Activated T-helper 1 cell treated with anti-CD3 and anti-CD28 coated beads, Interleukin-12 subunit alpha, Interleukin-12 subunit beta, Interleukin-2, Interleukin-4 antibody, amounts not matched to agents 30 ng/mL and 10 ng/mL and 1 ng/mL, durations not matched to agents 14 hours and 24 hours and 36 hours (primary cell): ENCODE data around the gene ZNF282. TPM values are rescaled to one million over a fixed set of nuclear protein-coding genes. Genes with fewer than 3 reads are reported as not detected.
"Not testable (repeated sequence)": the region's sequence is repeated elsewhere in the genome, so short reads cannot be mapped to it uniquely, and the experiment has no call there.

ENCODE experiments used
- DNase-seq: peaks from one replicate; pipeline ENCODE4 v3.0.0; 2021; ENCODE audit warnings: low spot score
- H3K27ac Mint-ChIP-seq: one replicate; pipeline ENCODE4 v1.8.0; 2021; ENCODE audit warnings: mild to moderate bottlenecking, mixed read lengths
- H3K27me3 Mint-ChIP-seq: one replicate; pipeline ENCODE4 v1.8.0; 2022; ENCODE audit warnings: mild to moderate bottlenecking, moderate library complexity, mixed read lengths; ENCODE audit not compliant: insufficient read depth
- H3K36me3 Mint-ChIP-seq: one replicate; pipeline ENCODE4 v1.8.0; 2021; ENCODE audit warnings: low read depth, mixed read lengths
- H3K4me1 Mint-ChIP-seq: one replicate; pipeline ENCODE4 v1.8.0; 2021; ENCODE audit warnings: low read depth, mixed read lengths
- H3K4me3 Mint-ChIP-seq: one replicate; pipeline ENCODE4 v1.8.0; 2021; ENCODE audit warnings: mild to moderate bottlenecking, moderate library complexity, mixed read lengths
- H3K9me3 Mint-ChIP-seq: one replicate; pipeline ENCODE4 v1.8.0; 2021; ENCODE audit warnings: mixed read lengths
- intact Hi-C: fragments of 100-400 bp; cut with micrococcal nuclease; formaldehyde crosslinking; loops from one replicate; pipeline ENCODE4 v1.15.1; 2024
- total RNA-seq: library from RNA; stranded (reverse); gene quantifications from 2 replicates; pipeline ENCODE4 v1.2.3, GENCODE V29; 2022

Gene ZNF282
- total RNA-seq, 1 donor from 2014 or later = 49.4 TPM

DNA sequence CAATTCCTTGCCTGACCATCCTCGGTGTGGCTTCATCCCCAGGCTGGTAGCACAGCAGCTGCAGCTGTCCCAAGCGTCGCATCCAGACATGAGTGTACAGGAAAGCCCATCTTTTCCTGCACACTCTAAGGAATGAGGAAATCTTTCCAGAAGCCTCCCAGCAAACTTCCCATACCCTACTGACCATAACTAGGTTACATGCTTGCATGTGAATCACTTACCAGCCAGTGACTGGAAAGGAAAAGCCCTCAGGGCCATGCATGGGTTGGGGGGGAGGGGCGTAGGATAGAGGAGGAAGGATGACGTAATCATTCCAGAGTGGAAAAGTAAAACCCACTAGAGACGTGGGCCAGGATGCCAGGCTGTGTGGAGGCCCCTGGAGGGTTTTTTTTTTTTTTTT, 25.2 kb downstream of the ZNF282 start:
- Mint-ChIP-seq H3K27ac (no peak overlapping the region), H3K4me1 (no peaks in the 10 kb centered on the region), H3K9me3 (no peaks in the 10 kb centered on the region), H3K4me3 (no peak overlapping the region), H3K36me3 (peaks cover 31% of the 10 kb centered on the region), H3K27me3 (no peaks in the 10 kb centered on the region)
- intact Hi-C loops = no loop called here
- DNase-seq = no peak

DNA sequence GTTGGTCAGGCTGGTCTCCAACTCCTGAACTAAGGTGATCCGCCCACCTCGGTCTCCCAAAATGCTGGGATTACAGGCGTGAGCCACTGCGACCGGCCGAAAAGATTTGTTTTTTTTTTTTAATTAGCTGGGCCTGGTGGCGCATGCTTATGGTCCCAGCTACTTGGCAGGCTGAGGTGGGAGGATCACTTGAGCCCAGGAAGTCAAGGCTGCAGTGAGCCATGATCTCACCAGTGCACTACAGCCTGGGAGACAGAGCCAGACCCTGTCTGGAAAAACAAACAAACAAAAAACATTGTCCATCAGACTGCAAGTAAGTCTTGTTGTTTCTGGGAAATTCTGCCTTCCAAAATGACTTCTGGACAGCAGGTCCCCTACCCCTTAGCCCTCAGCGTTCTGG, 27.8 kb downstream of the ZNF282 start:
- no peak overlapping the region for H3K27ac Mint-ChIP-seq
- intact Hi-C loops = no loop called here
- no peak for DNase-seq
- no peak overlapping the region for H3K4me3 Mint-ChIP-seq
- H3K27me3 Mint-ChIP-seq = no peaks in the 10 kb centered on the region
- H3K4me1 Mint-ChIP-seq = no peaks in the 10 kb centered on the region
- no peaks in the 10 kb centered on the region for H3K9me3 Mint-ChIP-seq
- peaks cover 24% of the 10 kb centered on the region for H3K36me3 Mint-ChIP-seq

DNA sequence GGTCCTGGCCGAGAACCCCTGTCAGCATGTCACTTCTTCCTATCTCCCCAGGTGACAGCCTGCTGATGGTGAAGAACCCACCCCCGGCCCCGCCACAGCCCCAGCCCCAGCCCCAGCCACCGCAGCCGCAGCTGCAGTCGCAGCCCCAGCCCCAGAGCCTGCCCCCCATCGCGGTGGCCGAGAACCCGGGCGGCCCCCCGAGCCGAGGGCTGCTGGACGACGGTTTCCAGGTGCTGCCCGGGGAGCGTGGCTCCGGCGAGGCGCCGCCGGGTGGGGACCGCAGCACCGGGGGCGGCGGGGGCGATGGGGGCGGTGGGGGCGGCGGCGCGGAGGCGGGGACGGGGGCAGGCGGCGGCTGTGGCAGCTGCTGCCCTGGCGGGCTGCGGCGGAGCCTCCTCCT, 28.4 kb downstream of the ZNF282 start:
- no peak for DNase-seq
- peaks cover 24% of the 10 kb centered on the region for H3K36me3 Mint-ChIP-seq
- H3K27ac Mint-ChIP-seq = no peak overlapping the region
- intact Hi-C loops = no loop called here
- no peaks in the 10 kb centered on the region for H3K9me3 Mint-ChIP-seq
- no peak overlapping the region for H3K4me3 Mint-ChIP-seq
- H3K4me1 Mint-ChIP-seq = no peaks in the 10 kb centered on the region
- no peaks in the 10 kb centered on the region for H3K27me3 Mint-ChIP-seq

DNA sequence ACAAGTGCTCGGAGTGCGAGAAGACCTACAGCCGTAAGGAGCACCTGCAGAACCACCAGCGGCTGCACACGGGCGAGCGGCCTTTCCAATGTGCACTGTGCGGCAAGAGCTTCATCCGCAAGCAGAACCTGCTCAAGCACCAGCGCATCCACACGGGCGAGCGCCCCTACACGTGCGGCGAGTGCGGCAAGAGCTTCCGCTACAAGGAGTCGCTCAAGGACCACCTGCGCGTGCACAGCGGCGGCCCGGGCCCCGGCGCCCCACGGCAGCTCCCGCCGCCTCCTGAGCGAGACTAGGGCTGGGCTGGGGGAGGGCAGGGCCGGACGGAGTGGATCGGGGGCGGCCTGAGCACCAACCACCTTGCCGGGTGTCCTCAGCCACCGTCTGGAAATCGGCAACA, 29.0 kb downstream of the ZNF282 start:
- Mint-ChIP-seq H3K27me3 (no peaks in the 10 kb centered on the region), H3K36me3 (peaks cover 20% of the 10 kb centered on the region), H3K4me3 (no peak overlapping the region), H3K27ac (no peak overlapping the region), H3K9me3 (no peaks in the 10 kb centered on the region), H3K4me1 (no peaks in the 10 kb centered on the region)
- intact Hi-C loops = no loop called here
- no peak for DNase-seq

DNA sequence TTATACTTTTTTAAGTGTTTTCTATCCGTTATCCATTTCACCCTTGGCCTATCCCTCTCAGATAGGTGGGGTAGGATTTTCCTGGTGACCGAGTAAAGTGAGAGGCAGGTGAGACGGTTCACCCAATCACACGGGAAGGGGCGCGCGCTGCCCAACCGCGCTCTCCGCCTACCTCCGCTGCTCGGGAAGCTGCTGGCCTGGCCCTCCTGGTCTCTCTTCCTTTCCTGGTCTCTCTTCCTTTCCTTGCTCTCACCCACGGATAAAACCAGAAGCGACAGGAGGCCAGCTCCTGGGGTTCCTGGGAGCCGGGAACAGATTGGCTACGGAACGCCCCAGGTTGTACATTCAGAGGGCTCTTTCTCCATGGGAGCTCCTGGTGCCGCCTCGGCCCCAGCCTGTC, 29.8 kb downstream of the ZNF282 start:
- no peaks in the 10 kb centered on the region for H3K4me1 Mint-ChIP-seq
- no peak for DNase-seq
- H3K27ac Mint-ChIP-seq = no peak overlapping the region
- H3K4me3 Mint-ChIP-seq = no peak overlapping the region
- H3K36me3 Mint-ChIP-seq = peaks cover 17% of the 10 kb centered on the region
- H3K27me3 Mint-ChIP-seq = peaks cover 2% of the 10 kb centered on the region
- intact Hi-C loops = no loop called here
- no peaks in the 10 kb centered on the region for H3K9me3 Mint-ChIP-seq

DNA sequence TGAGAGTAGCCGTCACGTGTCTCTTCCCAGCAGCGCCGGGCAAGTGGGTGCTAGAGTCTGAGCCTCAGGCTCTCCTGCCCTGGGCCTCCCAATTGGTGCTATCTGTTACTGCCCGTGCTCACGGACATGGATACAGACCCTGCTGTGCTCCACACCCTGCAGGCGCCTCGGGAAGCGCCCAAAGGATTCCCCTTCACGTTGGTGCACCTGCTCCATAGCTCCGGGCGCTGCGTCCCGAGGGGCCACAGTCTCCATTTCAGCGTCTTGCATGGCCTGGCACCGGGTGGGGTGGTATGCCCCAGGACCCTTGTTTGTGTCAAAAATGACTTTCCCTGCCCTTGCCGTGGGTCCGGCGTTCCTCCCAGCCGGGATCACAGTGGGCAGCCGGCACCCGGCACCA, 30.3 kb downstream of the ZNF282 start:
- intact Hi-C loops = no loop called here
- Mint-ChIP-seq H3K27me3 (peaks cover 3% of the 10 kb centered on the region), H3K9me3 (no peaks in the 10 kb centered on the region), H3K4me1 (no peaks in the 10 kb centered on the region), H3K36me3 (peaks cover 17% of the 10 kb centered on the region), H3K4me3 (no peak overlapping the region), H3K27ac (no peak overlapping the region)
- DNase-seq = no peak

DNA sequence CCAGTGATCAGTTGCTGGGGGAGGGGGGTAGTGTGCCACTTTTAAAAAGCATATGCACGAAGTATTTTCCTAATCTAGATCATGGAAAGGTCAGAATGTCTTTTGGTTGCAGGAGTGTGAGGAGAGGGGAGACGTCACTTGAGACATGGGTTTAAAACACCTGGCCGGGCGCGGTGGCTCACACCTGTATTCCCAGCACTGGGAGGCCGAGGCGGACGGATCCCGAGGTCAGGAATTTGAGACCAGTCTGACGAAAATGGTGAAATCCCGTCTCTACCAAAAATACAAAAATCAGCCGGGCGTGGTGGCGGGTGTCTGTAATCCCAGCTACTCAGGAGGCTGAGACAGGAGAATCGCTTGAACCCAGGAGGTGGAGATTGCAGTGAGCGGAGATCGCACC, 31.0 kb downstream of the ZNF282 start:
- H3K27ac Mint-ChIP-seq, DNase-seq, H3K4me1 Mint-ChIP-seq, H3K4me3 Mint-ChIP-seq, intact Hi-C loops, H3K27me3 Mint-ChIP-seq, H3K9me3 Mint-ChIP-seq: not testable (repeated sequence)
- H3K36me3 Mint-ChIP-seq = peaks cover 14% of the 10 kb centered on the region

DNA sequence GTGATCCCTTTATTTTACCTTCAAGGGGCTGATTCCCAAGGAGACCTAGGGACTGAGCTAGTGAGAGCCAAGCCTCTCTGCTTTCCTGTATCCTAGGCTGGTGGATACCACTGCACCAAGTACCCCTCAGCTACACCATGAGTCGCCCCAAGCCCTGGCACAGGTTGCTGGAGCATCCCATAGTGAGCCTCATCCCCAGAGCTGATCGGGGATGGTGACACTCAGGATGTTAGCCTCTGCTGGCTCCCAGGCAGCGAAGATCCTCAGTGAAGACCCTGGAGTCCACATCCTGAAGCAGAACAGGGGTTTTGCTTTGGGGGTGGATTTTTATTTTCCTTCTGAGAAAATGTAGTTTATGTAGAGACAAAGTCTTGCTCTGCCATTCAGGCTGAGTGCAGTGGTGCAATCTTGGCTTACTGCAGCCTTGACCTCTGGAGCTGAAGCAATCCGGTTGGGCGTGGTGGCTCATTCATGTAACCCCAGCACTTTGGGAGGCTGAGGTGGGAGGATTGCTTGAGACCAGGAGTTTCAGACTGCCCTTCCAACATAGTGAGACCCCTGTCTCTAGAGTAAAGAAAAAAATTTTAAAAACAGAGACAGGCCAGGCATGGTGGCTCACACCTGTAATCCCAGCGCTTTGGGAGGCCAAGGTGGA, 31.6 kb downstream of the ZNF282 start:
- Mint-ChIP-seq H3K4me3 (no peak overlapping the region), H3K36me3 (peaks cover 9% of the 10 kb centered on the region), H3K4me1 (no peaks in the 10 kb centered on the region), H3K27ac (no peak overlapping the region), H3K27me3 (peaks cover 3% of the 10 kb centered on the region), H3K9me3 (no peaks in the 10 kb centered on the region)
- intact Hi-C loops = no loop called here
- DNase-seq = no peak

DNA sequence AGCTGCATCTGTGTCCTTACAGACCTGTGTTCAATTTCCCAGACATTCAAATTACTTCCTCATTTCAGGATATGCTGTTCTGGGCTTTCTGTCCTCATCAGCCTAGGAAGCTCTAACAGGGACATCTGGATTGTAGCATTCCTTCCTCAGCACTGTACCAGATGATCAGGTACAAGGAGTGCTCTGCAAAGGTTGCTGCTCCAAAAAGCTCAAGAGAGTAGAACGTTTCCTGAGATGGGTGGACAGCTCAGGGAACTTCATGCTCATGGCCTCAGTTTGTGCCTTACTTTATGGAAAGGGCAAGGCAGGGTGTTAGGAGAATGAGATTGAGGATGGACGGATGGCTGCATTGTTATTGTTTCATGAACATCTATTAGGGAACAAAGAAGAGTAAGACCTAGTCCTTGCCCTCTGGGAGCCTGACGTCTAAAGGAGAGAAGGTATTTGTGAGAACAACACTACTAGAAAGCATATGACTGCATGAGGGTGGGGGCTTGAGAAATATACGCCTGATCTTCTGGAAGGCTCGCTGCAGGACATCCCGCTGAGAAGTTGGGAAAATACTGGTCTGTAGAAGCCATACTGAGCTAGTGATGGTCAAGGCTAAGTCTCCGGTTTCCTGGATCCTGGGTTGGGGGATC, 33.6 kb downstream of the ZNF282 start:
- no peak for DNase-seq

DNA sequence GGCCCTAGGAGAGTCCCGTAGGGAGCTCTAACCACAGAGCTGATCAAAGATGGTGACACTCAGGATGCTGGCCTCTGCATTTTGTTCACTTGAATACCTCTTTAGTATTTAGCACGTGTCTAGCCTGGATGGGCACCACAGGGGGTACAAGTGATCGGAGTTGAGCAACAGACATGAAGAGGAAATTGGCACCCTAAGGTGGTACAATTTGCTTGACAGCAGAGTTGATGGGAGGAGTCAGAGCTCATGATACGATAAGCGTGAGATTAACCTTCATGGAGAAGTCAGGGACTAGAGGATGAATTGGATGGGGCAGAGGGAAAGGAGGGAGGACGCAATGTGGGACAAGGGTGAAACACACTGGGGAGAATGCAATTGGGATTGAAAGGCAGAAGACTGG, 34.2 kb downstream of the ZNF282 start:
- no peaks in the 10 kb centered on the region for H3K4me1 Mint-ChIP-seq
- intact Hi-C loops = no loop called here
- H3K27me3 Mint-ChIP-seq = peaks cover 3% of the 10 kb centered on the region
- H3K9me3 Mint-ChIP-seq = no peaks in the 10 kb centered on the region
- no peak overlapping the region for H3K4me3 Mint-ChIP-seq
- DNase-seq = no peak
- H3K36me3 Mint-ChIP-seq = peaks cover 7% of the 10 kb centered on the region
- no peak overlapping the region for H3K27ac Mint-ChIP-seq

More for the DNA sequence above, 33.6 kb downstream of the ZNF282 start:
- no peak overlapping the region for H3K4me3 Mint-ChIP-seq
- peaks cover 3% of the 10 kb centered on the region for H3K27me3 Mint-ChIP-seq
- intact Hi-C loops = no loop called here
- no peaks in the 10 kb centered on the region for H3K4me1 Mint-ChIP-seq
- H3K36me3 Mint-ChIP-seq = peaks cover 7% of the 10 kb centered on the region
- no peak overlapping the region for H3K27ac Mint-ChIP-seq
- no peaks in the 10 kb centered on the region for H3K9me3 Mint-ChIP-seq

DNA sequence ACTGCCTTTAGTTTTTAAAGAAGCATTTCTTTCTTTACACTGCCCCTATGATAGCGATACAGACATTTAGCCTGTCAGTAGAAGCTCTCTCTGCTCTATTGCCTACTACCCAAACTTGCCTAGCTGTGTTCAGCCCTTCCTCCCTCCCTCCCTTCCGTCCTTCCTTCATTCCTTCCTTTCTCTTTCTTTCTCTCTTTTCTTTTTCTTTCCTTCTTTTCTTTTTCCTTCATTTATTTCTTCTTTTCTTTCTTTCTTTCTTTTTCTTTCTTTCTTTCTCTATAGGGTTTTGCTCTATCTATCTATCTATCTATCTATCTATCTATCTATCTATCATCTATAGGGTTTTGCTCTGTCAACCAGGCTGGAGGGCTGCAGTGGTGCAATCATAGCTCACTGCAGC, 37.0 kb downstream of the ZNF282 start:
- peaks cover 3% of the 10 kb centered on the region for H3K27me3 Mint-ChIP-seq
- H3K4me3 Mint-ChIP-seq = no peak overlapping the region
- no peaks in the 10 kb centered on the region for H3K36me3 Mint-ChIP-seq
- H3K27ac Mint-ChIP-seq = no peak overlapping the region
- intact Hi-C loops = no loop called here
- DNase-seq = no peak
- no peaks in the 10 kb centered on the region for H3K4me1 Mint-ChIP-seq
- H3K9me3 Mint-ChIP-seq = no peaks in the 10 kb centered on the region

DNA sequence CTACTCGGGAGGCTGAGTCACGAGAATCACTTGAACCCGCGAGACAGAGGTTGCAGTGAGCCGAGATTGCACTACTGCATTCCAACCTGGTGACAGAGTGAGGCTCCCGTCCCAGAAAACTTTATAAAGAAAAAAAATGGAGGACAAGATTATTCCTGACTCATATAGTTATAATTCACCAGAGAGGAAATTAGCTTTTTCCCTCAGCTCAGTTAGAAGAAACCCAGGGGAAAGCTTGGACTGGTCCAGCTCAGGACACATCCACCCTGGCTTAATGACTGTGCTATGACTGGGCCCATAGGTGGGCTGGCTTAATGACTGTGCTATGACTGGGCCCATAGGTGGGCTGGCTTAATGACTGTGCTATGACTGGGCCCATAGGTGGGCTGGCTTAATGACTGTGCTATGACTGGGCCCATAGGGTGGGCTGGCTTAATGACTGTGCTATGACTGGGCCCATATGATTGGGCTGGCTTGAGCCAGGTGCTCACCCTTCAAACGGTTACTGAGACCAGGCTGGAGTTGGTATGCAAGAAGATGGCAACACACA, 38.4 kb downstream of the ZNF282 start:
- H3K36me3 Mint-ChIP-seq, H3K4me1 Mint-ChIP-seq, intact Hi-C loops, DNase-seq, H3K27me3 Mint-ChIP-seq, H3K4me3 Mint-ChIP-seq, H3K27ac Mint-ChIP-seq, H3K9me3 Mint-ChIP-seq: not testable (repeated sequence)

DNA sequence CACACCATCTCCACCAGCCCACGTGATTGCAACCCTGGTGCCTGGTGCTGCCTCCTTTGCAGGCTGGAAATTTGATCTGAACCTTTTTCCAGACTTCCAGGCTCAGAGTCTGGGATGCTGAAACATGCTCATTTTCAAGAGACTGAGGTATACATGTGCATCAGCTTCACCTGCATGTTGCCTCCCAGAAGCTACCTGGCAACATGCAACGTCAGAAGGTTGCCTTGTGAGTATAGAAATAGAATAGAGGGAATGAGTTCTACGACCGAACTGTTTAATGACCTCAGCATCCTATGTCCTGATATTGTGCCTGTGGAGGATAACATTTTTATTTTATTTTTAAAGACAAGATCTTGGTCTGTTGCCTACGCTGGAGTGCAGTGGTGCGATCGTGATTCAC, 42.2 kb downstream of the ZNF282 start:
- Mint-ChIP-seq H3K4me3 (no peak overlapping the region), H3K27me3 (no peaks in the 10 kb centered on the region), H3K36me3 (peaks cover 6% of the 10 kb centered on the region), H3K9me3 (peaks cover 2% of the 10 kb centered on the region), H3K27ac (no peak overlapping the region), H3K4me1 (peaks cover 22% of the 10 kb centered on the region)
- no peak for DNase-seq
- intact Hi-C loops = no loop called here
